ENCODE data around the gene KRT33B.

GRCh38 chr17:41331606-41332005 lies 38.0 kb downstream of the KRT33B start:
- TF ChIP-seq TBL1XR1 (IDR thresholded peaks at IDR 0.05; ENCODE audit: low read depth, low read length), result no peak
- no peak for TF ChIP-seq CTCF (IDR thresholded peaks at IDR 0.05 in 2 of 3, conservative IDR thresholded peaks at IDR 0.05 in 1 of 3; ENCODE audit: control insufficient read depth in 2 of 3, extremely low read depth in 1 of 3, insufficient read depth in 1 of 3, low read depth in 3 of 3, low read length in 3 of 3)
- no peak for TF ChIP-seq TCF3 (IDR thresholded peaks at IDR 0.05; ENCODE audit: borderline replicate concordance, insufficient read depth, low read depth, low read length)
- no peak for TF ChIP-seq JUNB (IDR thresholded peaks at IDR 0.05)
- TF ChIP-seq BCLAF1 (IDR thresholded peaks at IDR 0.05), result no peak
- TF ChIP-seq REST (IDR thresholded peaks at IDR 0.05; ENCODE audit: low read depth, low read length), result no peak

Data from GM12878 (cell line).